Smooth muscle cell (in vitro differentiated cells): ENCODE data around the gene RANBP10. TPM values are rescaled to one million over a fixed set of nuclear protein-coding genes. Genes with fewer than 3 reads are reported as not detected.

Source experiments
- DNase-seq: peaks from one replicate; lab custom pipeline; 2025; ENCODE audit not compliant: unreplicated experiment; lab: John Stamatoyannopoulos, UW
- H2AFZ ChIP-seq: fragments of 200-600 bp; sonication (generic); 2 replicates; pipeline ENCODE4 v1.6.0; 2016; ENCODE audit warnings: antibody characterized with exemption, low read depth, mild to moderate bottlenecking
- H3F3A ChIP-seq: fragments of 200-600 bp; sonication (generic); 2 replicates; pipeline ENCODE4 v1.6.0; 2017; ENCODE audit warnings: antibody characterized with exemption, low read depth
- H3K27ac ChIP-seq: fragments of 200-600 bp; sonication (generic); 2 replicates; pipeline ENCODE4 v1.5.1; 2016; ENCODE audit warnings: low read depth, mild to moderate bottlenecking
- H3K27me3 ChIP-seq: fragments of 200-600 bp; sonication (generic); 2 replicates; pipeline ENCODE4 v1.6.1; 2016; ENCODE audit warnings: low read depth, mild to moderate bottlenecking
- H3K36me3 ChIP-seq: fragments of 200-600 bp; sonication (generic); 2 replicates; pipeline ENCODE4 v1.5.1; 2016; ENCODE audit warnings: low read depth
- H3K4me1 ChIP-seq: fragments of 200-600 bp; sonication (generic); 2 replicates; pipeline ENCODE4 v1.5.1; 2016; ENCODE audit warnings: low read depth
- H3K4me2 ChIP-seq: fragments of 200-600 bp; sonication (generic); 2 replicates; pipeline ENCODE4 v1.6.0; 2016; ENCODE audit warnings: mild to moderate bottlenecking
- H3K4me3 ChIP-seq: fragments of 200-600 bp; sonication (generic); 2 replicates; pipeline ENCODE4 v1.5.1; 2016; ENCODE audit warnings: mild to moderate bottlenecking
- H3K79me2 ChIP-seq: fragments of 200-600 bp; sonication (generic); 2 replicates; pipeline ENCODE4 v1.6.0; 2016; ENCODE audit warnings: low read depth, mild to moderate bottlenecking
- H3K9ac ChIP-seq: fragments of 200-600 bp; sonication (generic); 2 replicates; pipeline ENCODE4 v1.6.0; 2016; ENCODE audit warnings: low read depth
- H3K9me3 ChIP-seq: fragments of 200-600 bp; sonication (generic); replicated peaks from 2 replicates; pipeline ENCODE4 v1.5.1; 2016; ENCODE audit warnings: low read depth
- H4K20me1 ChIP-seq: fragments of 200-600 bp; sonication (generic); 2 replicates; pipeline ENCODE4 v1.6.0; 2016; ENCODE audit warnings: low read depth
- WGBS: methylation state at CpG from one replicate; pipeline ENCODE4 v1.1.7; 2016; ENCODE audit warnings: low lambda C conversion rate; 5-methylcytosine and 5-hydroxymethylcytosine counted together
- polyA plus RNA-seq: library from polyadenylated mRNA; unstranded; fragments of >200 nt; fragmentation: Nextera tagmentation; extraction: Ambion mirVana; gene quantifications from 2 replicates; pipeline ENCODE4 v1.2.1, GENCODE V29; 2016
- total RNA-seq: library from RNA; depleted of rRNA; stranded (reverse); fragments of >200 nt; gene quantifications from 2 replicates; pipeline ENCODE4 v1.2.3, GENCODE V29; 2014
- TF ChIP-seq, protein P1 (sequence below): fragments of 200-600 bp; sonication (generic); IDR thresholded peaks from 2 replicates; pipeline ENCODE4 v1.5.1; 2017; ENCODE audit warnings: borderline replicate concordance, mild to moderate bottlenecking, antibody characterized with exemption; ENCODE audit not compliant: insufficient read depth, poor library complexity, severe bottlenecking

The RANBP10 gene
- total and polyA plus RNA-seq, 2 experiments from 2014 or later: 4.6 to 5.9 TPM

DNA sequence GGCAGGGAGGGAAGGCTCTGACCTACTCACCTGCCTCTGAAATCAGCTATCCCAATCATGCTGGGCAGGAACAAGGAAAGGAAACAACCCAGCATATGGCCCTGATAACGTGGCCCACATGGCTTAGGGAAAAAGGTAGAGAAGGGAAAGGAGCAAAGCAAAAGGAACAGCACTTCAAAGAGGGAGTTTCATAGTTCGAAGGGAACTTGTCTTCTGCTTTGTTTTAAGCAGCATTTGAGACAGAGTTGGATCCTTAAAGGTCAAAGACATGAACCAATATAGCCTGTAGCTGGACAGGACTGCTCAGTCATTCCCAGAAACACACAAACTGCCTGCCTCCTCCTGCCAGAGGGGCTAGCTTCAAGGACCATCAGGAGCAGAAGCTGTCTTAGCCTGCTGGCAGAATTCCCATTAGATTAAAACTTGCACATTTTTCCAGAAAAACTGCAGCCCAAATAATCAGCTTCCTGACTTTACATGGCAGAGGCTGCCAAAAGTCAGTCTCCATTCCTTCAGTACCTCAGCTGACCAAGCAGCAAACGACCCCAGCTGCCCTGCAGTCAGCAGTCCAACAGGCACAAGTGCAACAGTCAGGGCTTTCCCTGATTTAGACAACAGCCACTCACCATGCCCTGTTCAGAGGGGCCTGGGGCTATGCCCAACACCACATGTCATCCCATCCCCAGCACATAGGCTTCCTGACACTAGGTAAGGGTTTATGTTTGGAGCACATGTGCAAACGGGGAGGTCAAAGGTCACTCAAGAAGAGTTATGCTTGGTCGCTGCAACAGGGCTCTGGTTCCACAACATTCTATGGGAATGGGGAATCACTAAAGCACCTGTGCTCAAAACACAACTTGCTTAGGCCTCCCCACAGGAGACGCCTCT, 32.5 kb downstream of the RANBP10 start:
- no peaks in the 10 kb centered on the region for H3K9me3 ChIP-seq
- TF ChIP-seq, protein P1, sequence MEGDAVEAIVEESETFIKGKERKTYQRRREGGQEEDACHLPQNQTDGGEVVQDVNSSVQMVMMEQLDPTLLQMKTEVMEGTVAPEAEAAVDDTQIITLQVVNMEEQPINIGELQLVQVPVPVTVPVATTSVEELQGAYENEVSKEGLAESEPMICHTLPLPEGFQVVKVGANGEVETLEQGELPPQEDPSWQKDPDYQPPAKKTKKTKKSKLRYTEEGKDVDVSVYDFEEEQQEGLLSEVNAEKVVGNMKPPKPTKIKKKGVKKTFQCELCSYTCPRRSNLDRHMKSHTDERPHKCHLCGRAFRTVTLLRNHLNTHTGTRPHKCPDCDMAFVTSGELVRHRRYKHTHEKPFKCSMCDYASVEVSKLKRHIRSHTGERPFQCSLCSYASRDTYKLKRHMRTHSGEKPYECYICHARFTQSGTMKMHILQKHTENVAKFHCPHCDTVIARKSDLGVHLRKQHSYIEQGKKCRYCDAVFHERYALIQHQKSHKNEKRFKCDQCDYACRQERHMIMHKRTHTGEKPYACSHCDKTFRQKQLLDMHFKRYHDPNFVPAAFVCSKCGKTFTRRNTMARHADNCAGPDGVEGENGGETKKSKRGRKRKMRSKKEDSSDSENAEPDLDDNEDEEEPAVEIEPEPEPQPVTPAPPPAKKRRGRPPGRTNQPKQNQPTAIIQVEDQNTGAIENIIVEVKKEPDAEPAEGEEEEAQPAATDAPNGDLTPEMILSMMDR: no peak
- no peak overlapping the region for H3K4me2 ChIP-seq
- H3K9ac ChIP-seq: no peak overlapping the region
- DNase-seq: no peak
- peaks cover 18% of the 10 kb centered on the region for H3K79me2 ChIP-seq
- no peaks in the 10 kb centered on the region for H3K36me3 ChIP-seq
- no peak overlapping the region for H2AFZ ChIP-seq
- H3K27ac ChIP-seq: no peak overlapping the region
- no peaks in the 10 kb centered on the region for H3F3A ChIP-seq
- no peak overlapping the region for H3K4me3 ChIP-seq
- 78% methylated on average over 6 of the region's 6 CpGs for WGBS
- H3K4me1 ChIP-seq: no peaks in the 10 kb centered on the region
- no peaks in the 10 kb centered on the region for H3K27me3 ChIP-seq
- H4K20me1 ChIP-seq: peaks cover 87% of the 10 kb centered on the region

DNA sequence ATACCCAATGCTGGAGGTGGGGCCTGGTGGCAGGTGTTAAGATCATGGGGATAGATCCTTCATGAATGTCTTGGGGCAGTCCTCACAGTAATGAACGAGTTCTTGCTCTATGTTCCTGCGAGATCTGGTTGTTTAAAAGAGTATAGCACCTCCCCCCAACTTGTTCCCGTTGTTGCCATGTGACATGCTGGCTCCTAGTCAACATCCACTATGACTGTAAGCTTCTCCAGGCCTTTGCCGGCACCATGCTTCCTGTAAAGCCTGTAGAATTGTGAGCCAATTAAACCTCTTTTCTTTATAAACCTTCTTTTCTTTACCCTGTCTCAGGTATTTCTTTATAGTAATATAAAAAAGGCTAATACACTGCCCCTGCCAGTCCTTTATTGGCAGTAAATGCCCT, 33.3 kb downstream of the RANBP10 start:
- 87% methylated on average over 4 of the region's 4 CpGs for WGBS
- Histone ChIP-seq H3K79me2 (peaks cover 18% of the 10 kb centered on the region), H3K36me3 (no peaks in the 10 kb centered on the region), H3F3A (no peaks in the 10 kb centered on the region), H3K4me2 (no peak overlapping the region), H3K4me3 (no peak overlapping the region), H3K9me3 (no peaks in the 10 kb centered on the region), H3K9ac (no peak overlapping the region), H3K27me3 (no peaks in the 10 kb centered on the region), H2AFZ (no peak overlapping the region), H4K20me1 (peaks cover 85% of the 10 kb centered on the region), H3K4me1 (no peaks in the 10 kb centered on the region), H3K27ac (no peak overlapping the region)
- TF ChIP-seq, protein P1: no peak
- no peak for DNase-seq

DNA sequence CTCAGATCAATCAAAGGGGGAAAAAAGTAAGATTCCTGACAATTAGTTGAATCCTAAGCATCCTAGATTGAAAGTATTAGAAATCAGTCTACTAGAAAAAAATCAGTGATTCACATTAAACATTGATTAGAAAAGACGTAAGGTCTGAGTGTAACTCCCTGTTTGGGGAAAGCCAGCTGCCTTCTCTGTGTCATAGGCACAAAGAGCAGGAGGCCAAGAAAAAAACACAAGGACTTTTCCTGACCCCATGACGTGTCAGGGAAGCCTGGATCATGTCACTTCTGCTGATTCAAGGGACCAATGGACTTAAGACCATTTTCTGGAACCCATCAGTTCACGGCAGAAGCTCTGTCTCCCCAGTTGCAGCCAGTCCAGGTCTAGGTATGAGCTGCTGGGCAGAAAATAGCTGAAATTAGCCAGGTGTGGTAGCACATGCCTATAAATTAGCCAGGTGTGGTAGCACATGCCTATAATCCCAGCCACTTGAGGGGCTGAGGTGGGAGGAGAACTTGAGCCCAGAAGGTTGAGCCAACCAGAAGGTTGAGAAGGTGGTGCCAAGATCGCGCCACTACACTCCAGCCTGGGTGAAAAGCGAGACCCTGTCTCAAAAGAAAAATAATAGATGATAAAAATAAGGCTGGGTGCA, 35.9 kb downstream of the RANBP10 start:
- Histone ChIP-seq H3K4me3 (no peak overlapping the region), H3K9me3 (no peaks in the 10 kb centered on the region), H3K4me2 (no peak overlapping the region), H2AFZ (no peak overlapping the region), H3K27ac (peak overlapping the region; percentile 4), H3K4me1 (no peaks in the 10 kb centered on the region), H4K20me1 (peaks cover 85% of the 10 kb centered on the region), H3K9ac (no peak overlapping the region), H3F3A (peaks cover 9% of the 10 kb centered on the region), H3K79me2 (no peaks in the 10 kb centered on the region), H3K27me3 (no peaks in the 10 kb centered on the region), H3K36me3 (no peaks in the 10 kb centered on the region)
- DNase-seq: no peak
- 63% methylated on average over 6 of the region's 6 CpGs for WGBS
- TF ChIP-seq, protein P1: no peak
